SU-DHL-6 (cell line): ENCODE results near the gene SEMA4D.

Source experiments
- H2AFZ ChIP-seq: fragments of 200-600 bp; sonication (generic); 2 replicates; pipeline ENCODE4 v1.6.1; 2014; ENCODE audit warnings: low read depth, mild to moderate bottlenecking, moderate library complexity, mixed read lengths, antibody characterized with exemption, low read length; ENCODE audit not compliant: severe bottlenecking
- H3F3A ChIP-seq: fragments of 200-600 bp; shearing (Covaris generic); 2 replicates; pipeline ENCODE4 v1.6.0; 2016; ENCODE audit warnings: antibody characterized with exemption, mild to moderate bottlenecking; ENCODE audit not compliant: insufficient read depth
- H3K27ac ChIP-seq: fragments of 200-600 bp; sonication (generic); 2 replicates; pipeline ENCODE4 v1.5.1; 2016; ENCODE audit warnings: low read depth, mild to moderate bottlenecking, low read length, moderate library complexity, mixed read lengths
- H3K27me3 ChIP-seq: fragments of 200-600 bp; sonication (generic), shearing (Covaris generic); 2 replicates; pipeline ENCODE4 v1.6.0; 2014; ENCODE audit warnings: mild to moderate bottlenecking, low read length
- H3K36me3 ChIP-seq: fragments of 200-600 bp; sonication (generic); 2 replicates; pipeline ENCODE4 v1.6.1; 2014; ENCODE audit warnings: mild to moderate bottlenecking, low read length, mixed read lengths
- H3K4me2 ChIP-seq: fragments of 300-600, 200-600 bp; shearing (Covaris generic), sonication (generic); 2 replicates; pipeline ENCODE4 v1.6.0; 2014; ENCODE audit warnings: low read length, low read depth, mild to moderate bottlenecking; ENCODE audit not compliant: poor library complexity, severe bottlenecking
- H3K4me3 ChIP-seq: fragments of 200-600 bp; sonication (generic); 2 replicates; pipeline ENCODE4 v1.5.1; 2014; ENCODE audit warnings: antibody characterized with exemption, low read length, mild to moderate bottlenecking, mixed read lengths; ENCODE audit not compliant: insufficient read depth, poor library complexity, severe bottlenecking
- H3K79me2 ChIP-seq: fragments of 200-600 bp; sonication (generic); 2 replicates; pipeline ENCODE4 v1.6.1; 2014; ENCODE audit warnings: mild to moderate bottlenecking, low read length, moderate library complexity; ENCODE audit not compliant: insufficient read depth
- H3K9ac ChIP-seq: fragments of 200-600 bp; sonication (generic); 2 replicates; pipeline ENCODE4 v1.7.0; 2014; ENCODE audit warnings: mild to moderate bottlenecking, low read length
- H3K9me2 ChIP-seq: fragments of 200-600 bp; sonication (generic); replicated peaks from 2 replicates; pipeline ENCODE4 v1.6.1; 2014; ENCODE audit warnings: low read length; ENCODE audit not compliant: insufficient read depth
- H3K9me3 ChIP-seq: fragments of 200-600 bp; sonication (generic); 2 replicates; pipeline ENCODE4 v1.6.1; 2014; ENCODE audit warnings: low read length, mixed read lengths; ENCODE audit not compliant: insufficient read depth
- H4K20me1 ChIP-seq: fragments of 200-600 bp; sonication (generic); 2 replicates; pipeline ENCODE4 v1.6.1; 2014; ENCODE audit warnings: low read depth, mild to moderate bottlenecking, antibody characterized with exemption, low read length, moderate library complexity, mixed read lengths
- EZH2phosphoT487 ChIP-seq: fragments of 200-600 bp; sonication (generic), shearing (Covaris generic); conservative IDR thresholded peaks from 2 replicates; pipeline ENCODE4 v1.6.1; 2018; ENCODE audit warnings: mild to moderate bottlenecking, antibody characterized with exemption, low read length, moderate library complexity, mixed read lengths
- TF ChIP-seq, protein P1 (sequence below): fragments of 200-600 bp; sonication (generic); IDR thresholded peaks from one replicate; pipeline ENCODE4 v1.5.1; 2017; ENCODE audit warnings: antibody characterized with exemption, mild to moderate bottlenecking, low read length, moderate library complexity; ENCODE audit not compliant: insufficient read depth, poor library complexity, severe bottlenecking

SEMA4D gene

DNA sequence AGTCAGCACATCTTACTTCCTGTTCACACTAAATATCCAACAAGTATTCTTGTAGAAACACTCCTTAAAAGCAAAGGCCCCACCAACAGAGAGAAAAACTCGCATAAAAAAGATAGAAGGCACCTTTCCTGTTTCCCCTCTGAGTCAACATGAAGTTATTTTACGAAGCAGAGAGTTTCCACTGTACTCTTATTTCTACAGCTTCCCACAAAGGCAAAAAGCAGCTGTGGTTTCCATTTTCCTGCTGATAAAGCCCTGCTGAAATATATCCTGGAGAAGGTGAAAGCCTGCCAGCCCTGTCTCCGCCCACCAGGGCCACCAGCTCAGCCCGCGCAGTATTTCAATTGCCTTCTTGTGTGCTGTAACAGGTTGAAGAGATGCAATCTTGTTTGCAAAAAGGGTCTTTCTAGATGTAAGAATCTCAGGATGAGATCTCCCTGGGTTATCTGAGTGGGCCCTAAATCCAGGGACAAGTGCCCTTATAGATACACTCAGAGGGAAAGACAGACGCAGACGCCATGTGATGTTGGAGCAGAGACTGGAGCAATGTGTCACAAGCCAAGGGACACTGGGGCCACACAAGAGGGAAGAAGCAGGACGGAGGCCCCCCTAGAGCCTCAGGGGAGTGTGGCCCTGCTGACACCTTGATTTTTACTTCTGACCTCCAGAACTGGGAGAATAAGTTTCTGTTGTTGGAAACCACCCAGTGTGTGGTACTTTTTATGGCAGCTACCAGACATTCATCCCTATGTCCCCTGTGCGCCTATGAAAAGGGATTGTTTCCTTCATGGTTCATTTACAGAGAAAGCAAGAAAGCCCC is 19.9 kb downstream of the SEMA4D start:
- Histone ChIP-seq H3K79me2 (no peaks in the 10 kb centered on the region), H3K9me3 (no peaks in the 10 kb centered on the region), H3K27ac (no peak overlapping the region), H3K9ac (no peak overlapping the region), H2AFZ (no peak overlapping the region), H3K4me2 (no peak overlapping the region), H3F3A (no peaks in the 10 kb centered on the region), H3K9me2 (no peaks in the 10 kb centered on the region), H3K4me3 (no peak overlapping the region), H3K27me3 (no peaks in the 10 kb centered on the region), H3K36me3 (no peaks in the 10 kb centered on the region), H4K20me1 (no peaks in the 10 kb centered on the region)
- TF ChIP-seq, protein P1, sequence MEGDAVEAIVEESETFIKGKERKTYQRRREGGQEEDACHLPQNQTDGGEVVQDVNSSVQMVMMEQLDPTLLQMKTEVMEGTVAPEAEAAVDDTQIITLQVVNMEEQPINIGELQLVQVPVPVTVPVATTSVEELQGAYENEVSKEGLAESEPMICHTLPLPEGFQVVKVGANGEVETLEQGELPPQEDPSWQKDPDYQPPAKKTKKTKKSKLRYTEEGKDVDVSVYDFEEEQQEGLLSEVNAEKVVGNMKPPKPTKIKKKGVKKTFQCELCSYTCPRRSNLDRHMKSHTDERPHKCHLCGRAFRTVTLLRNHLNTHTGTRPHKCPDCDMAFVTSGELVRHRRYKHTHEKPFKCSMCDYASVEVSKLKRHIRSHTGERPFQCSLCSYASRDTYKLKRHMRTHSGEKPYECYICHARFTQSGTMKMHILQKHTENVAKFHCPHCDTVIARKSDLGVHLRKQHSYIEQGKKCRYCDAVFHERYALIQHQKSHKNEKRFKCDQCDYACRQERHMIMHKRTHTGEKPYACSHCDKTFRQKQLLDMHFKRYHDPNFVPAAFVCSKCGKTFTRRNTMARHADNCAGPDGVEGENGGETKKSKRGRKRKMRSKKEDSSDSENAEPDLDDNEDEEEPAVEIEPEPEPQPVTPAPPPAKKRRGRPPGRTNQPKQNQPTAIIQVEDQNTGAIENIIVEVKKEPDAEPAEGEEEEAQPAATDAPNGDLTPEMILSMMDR, result no peak
- no peak for TF ChIP-seq EZH2phosphoT487

DNA sequence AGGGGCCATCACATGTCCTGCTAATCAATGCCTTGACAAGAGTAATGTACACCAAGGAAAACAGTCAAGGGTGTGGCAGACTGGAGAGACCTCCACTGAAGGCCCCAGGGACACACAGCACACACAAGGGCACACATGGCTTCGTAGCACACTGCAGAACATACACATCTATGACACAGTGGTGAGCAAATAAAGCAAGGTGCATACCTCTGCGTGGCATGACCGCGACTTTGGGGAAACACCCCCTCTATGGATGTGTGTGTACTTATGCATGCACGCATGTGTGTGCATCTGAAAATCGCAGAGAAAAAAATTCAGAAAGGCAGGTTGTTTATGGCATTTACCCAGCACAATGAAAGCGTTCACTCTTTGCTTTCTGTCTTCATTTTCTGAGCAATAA is 20.5 kb downstream of the SEMA4D start:
- Histone ChIP-seq H4K20me1 (no peaks in the 10 kb centered on the region), H3K9me2 (no peaks in the 10 kb centered on the region), H3K4me3 (no peak overlapping the region), H3F3A (no peaks in the 10 kb centered on the region), H3K27ac (no peak overlapping the region), H2AFZ (no peak overlapping the region), H3K36me3 (no peaks in the 10 kb centered on the region), H3K9me3 (no peaks in the 10 kb centered on the region), H3K9ac (no peak overlapping the region), H3K27me3 (no peaks in the 10 kb centered on the region), H3K79me2 (no peaks in the 10 kb centered on the region), H3K4me2 (no peak overlapping the region)
- TF ChIP-seq, protein P1, result no peak
- no peak for TF ChIP-seq EZH2phosphoT487

DNA sequence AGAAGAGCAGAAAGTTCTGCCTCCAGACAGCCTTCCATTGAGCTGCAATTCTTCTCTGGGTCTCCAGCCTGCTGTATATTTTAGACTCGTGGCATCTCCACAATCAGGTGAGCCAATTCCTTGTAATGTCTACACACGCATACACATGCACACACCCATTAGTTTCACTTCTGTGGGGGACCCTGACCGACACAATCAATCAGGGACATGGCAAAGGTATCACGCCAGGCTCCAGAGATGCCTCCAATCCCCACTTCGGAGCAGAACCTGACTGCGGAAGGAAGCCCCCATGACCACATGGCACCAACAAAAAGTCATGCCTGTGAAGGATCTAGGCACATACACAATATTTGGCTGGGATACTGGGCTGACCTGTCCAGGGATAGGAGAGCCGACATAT is 21.4 kb downstream of the SEMA4D start:
- no peak overlapping the region for H3K9ac ChIP-seq
- H3K36me3 ChIP-seq, result no peaks in the 10 kb centered on the region
- no peak overlapping the region for H3K27ac ChIP-seq
- TF ChIP-seq, protein P1, result no peak
- TF ChIP-seq EZH2phosphoT487, result no peak
- H3K4me2 ChIP-seq, result no peak overlapping the region
- H3K4me3 ChIP-seq, result no peak overlapping the region
- H3F3A ChIP-seq, result no peaks in the 10 kb centered on the region
- H2AFZ ChIP-seq, result no peak overlapping the region
- no peaks in the 10 kb centered on the region for H3K27me3 ChIP-seq
- H3K9me2 ChIP-seq, result no peaks in the 10 kb centered on the region
- no peaks in the 10 kb centered on the region for H4K20me1 ChIP-seq
- no peaks in the 10 kb centered on the region for H3K79me2 ChIP-seq
- H3K9me3 ChIP-seq, result no peaks in the 10 kb centered on the region
